ENCODE data around the gene TULP4.

Gene TULP4

GRCh38 chr6:158557927-158558326 is 245.7 kb downstream of the TULP4 start:
- DNase-seq (ENCODE audit: extremely low spot score), result no peak
- POLR2A ChIA-PET, result interaction anchor here (1.5 kb wide), 2 partner anchors 11 to 14 kb away, joined by 3 read pairs; no protein-coding TSS in a partner anchor
- CTCF ChIA-PET, result no interaction called here
- TF ChIP-seq LEF1 (IDR thresholded peaks at IDR 0.05; ENCODE audit: borderline replicate concordance) (no peak), CTBP1 (IDR thresholded peaks at IDR 0.05; ENCODE audit: borderline replicate concordance) (no peak), ARNT (IDR thresholded peaks at IDR 0.05) (no peak)

GRCh38 chr6:158558415-158559306 is 246.4 kb downstream of the TULP4 start:
- ChIA-PET CTCF (interaction anchor here (0.5 to 1.3 kb wide), 4 partner anchors 20 to 350 kb away, joined by 3 to 5 read pairs (median 4); no protein-coding TSS in a partner anchor), POLR2A (interaction anchor here (0.7 to 1.5 kb wide), 6 partner anchors 9 to 19 kb away, joined by 3 to 5 read pairs (median 4); no protein-coding TSS in a partner anchor)
- DNase-seq (ENCODE audit: extremely low spot score), result no peak
- TF ChIP-seq ARNT (IDR thresholded peaks at IDR 0.05), result no peak
- TF ChIP-seq L3MBTL2 (conservative IDR thresholded peaks at IDR 0.05), result no peak
- TF ChIP-seq TARDBP (IDR thresholded peaks at IDR 0.05), result no peak
- TF ChIP-seq FOXA1 (IDR thresholded peaks at IDR 0.05), result no peak
- TF ChIP-seq SUZ12 (IDR thresholded peaks at IDR 0.05), result no peak
- TF ChIP-seq BHLHE40 (IDR thresholded peaks at IDR 0.05; ENCODE audit: borderline replicate concordance), result no peak
- no peak for TF ChIP-seq HDGF (IDR thresholded peaks at IDR 0.05; ENCODE audit: borderline replicate concordance)

GRCh38 chr6:158559338-158559894 is 247.2 kb downstream of the TULP4 start:
- TF ChIP-seq CTBP1 (IDR thresholded peaks at IDR 0.05; ENCODE audit: borderline replicate concordance) (no peak), TARDBP (IDR thresholded peaks at IDR 0.05) (no peak), ELF4 (IDR thresholded peaks at IDR 0.05) (no peak)
- DNase-seq (ENCODE audit: extremely low spot score), result no peak
- ChIA-PET CTCF (interaction anchor here (0.7 to 1.3 kb wide), 3 partner anchors 46 to 351 kb away, joined by 3 to 4 read pairs (median 3); no protein-coding TSS in a partner anchor), POLR2A (interaction anchor here (0.7 to 1.3 kb wide), 4 partner anchors 8 to 20 kb away, joined by 3 to 5 read pairs (median 4); no protein-coding TSS in a partner anchor)

DNA sequence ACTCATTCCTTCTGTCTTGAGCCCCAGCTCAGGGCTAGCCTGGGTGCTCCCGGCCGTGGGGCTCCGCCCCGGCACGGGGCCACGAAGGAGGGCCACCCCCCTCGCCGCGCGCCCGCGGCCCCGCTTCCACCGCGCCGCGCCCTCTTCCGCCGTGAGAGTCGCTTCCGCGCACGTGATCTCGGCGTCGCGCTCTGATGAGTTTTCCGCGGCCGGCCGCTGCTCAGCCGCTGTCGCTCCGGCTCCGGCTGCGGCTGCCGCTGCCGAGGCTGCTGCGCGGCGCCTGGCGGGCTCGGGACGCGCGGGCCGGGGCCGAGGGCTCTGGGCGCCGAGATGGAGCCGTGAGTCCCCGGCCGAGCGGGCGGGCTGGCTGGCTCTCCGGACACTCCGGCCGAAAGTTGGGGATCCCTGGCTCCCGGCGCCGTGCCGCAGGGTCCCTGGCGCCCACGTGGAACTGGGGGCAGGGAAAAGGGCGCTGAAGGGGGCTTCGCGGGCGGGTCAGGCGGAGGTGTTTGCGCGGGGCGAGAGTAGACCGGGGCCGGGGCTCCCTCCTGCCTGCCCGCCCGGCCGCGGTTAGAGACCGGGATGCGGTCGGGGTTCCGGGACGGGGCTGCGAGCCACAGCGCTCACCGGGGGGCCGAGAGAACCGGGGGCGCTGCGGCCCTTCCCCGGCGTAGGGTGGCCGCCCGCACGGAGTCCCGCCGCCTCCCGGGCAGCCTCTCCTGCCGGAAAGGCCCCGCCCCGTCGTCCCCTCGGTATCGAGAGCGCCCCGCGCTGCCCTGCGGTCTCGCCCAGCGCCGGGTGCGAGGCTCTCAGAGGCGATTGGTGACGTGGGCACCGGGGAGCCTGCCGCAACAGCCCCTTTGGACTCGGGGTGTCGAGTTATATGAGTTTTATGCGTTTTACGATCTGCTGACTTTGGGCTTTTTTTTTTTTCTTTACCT is 247.9 kb downstream of the TULP4 start, which contains the start of gene TMEM181:
Gene TMEM181 (plus strand): TSS at position 197 of the 941 bp plus-strand sequence. CDS start 134 bp downstream, at position 331.
- DNase-seq (ENCODE audit: extremely low spot score), result peak; percentile 92
- TF ChIP-seq NFRKB (IDR thresholded peaks at IDR 0.05) (no peak), FOXM1 (IDR thresholded peaks at IDR 0.05; ENCODE audit: borderline replicate concordance) (peak; percentile 76), L3MBTL2 (conservative IDR thresholded peaks at IDR 0.05) (peak; percentile 69), ARNT (IDR thresholded peaks at IDR 0.05) (peak; percentile 69; the same call in 1 of the 2 replicates)
- CTCF ChIA-PET, result interaction anchor here (0.7 to 1.3 kb wide), 3 partner anchors 45 to 352 kb away, joined by 3 to 4 read pairs (median 3); no protein-coding TSS in a partner anchor
- POLR2A ChIA-PET, result interaction anchor here (1.3 kb wide), 3 partner anchors 11 to 21 kb away, joined by 4 to 5 read pairs (median 5); no protein-coding TSS in a partner anchor

- no peak for DNase-seq (ENCODE audit: extremely low spot score)
- ChIA-PET POLR2A (no interaction called here), CTCF (interaction anchor here (0.6 kb wide), 1 partner anchor 20 kb away, joined by 4 read pairs; no protein-coding TSS in a partner anchor)
- TF ChIP-seq NFRKB (IDR thresholded peaks at IDR 0.05) (no peak), ARNT (IDR thresholded peaks at IDR 0.05) (no peak), HDGF (IDR thresholded peaks at IDR 0.05; ENCODE audit: borderline replicate concordance) (no peak), FOXA1 (IDR thresholded peaks at IDR 0.05) (no peak), TARDBP (IDR thresholded peaks at IDR 0.05) (no peak), CTBP1 (IDR thresholded peaks at IDR 0.05; ENCODE audit: borderline replicate concordance) (no peak), PKNOX1 (IDR thresholded peaks at IDR 0.05) (no peak), FOXM1 (IDR thresholded peaks at IDR 0.05; ENCODE audit: borderline replicate concordance) (no peak), FOXK2 (IDR thresholded peaks at IDR 0.05) (no peak), ZNF384 (IDR thresholded peaks at IDR 0.05) (no peak), SP1 (IDR thresholded peaks at IDR 0.05) (no peak)
Observed at GRCh38 chr6:158560836-158561320, 248.6 kb downstream of the TULP4 start.
